GM23248 (cell line): ENCODE results near the gene NECAB3. TPM values are rescaled to one million over a fixed set of nuclear protein-coding genes. Genes with fewer than 3 reads are reported as not detected.
"Not testable (repeated sequence)": the region's sequence is repeated elsewhere in the genome, so short reads cannot be mapped to it uniquely, and the experiment has no call there.

Experiments
- DNase-seq: peaks from one replicate; pipeline ENCODE4 v3.0.0-alpha.2; 2015
- H2AFZ ChIP-seq: fragments of 200-600 bp; sonication (generic); 2 replicates; pipeline ENCODE4 v1.6.1; 2016; ENCODE audit warnings: antibody characterized with exemption
- H3F3A ChIP-seq: fragments of 200-600 bp; sonication (generic); 2 replicates; pipeline ENCODE4 v1.6.1; 2016; ENCODE audit warnings: mild to moderate bottlenecking, antibody characterized with exemption, mixed run types; ENCODE audit not compliant: insufficient read depth
- H3K27ac ChIP-seq: fragments of 200-600 bp; sonication (generic); 2 replicates; pipeline ENCODE4 v1.5.1; 2016; ENCODE audit warnings: mild to moderate bottlenecking
- H3K27me3 ChIP-seq: fragments of 200-600 bp; sonication (generic); replicated peaks from 2 replicates; pipeline ENCODE4 v1.6.1; 2016; ENCODE audit warnings: mild to moderate bottlenecking; ENCODE audit not compliant: insufficient read depth
- H3K36me3 ChIP-seq: fragments of 200-600 bp; sonication (generic); 2 replicates; pipeline ENCODE4 v1.6.1; 2016; ENCODE audit warnings: low read depth, mild to moderate bottlenecking
- H3K4me1 ChIP-seq: fragments of 200-600 bp; sonication (generic); 2 replicates; pipeline ENCODE4 v1.6.1; 2016; ENCODE audit warnings: mild to moderate bottlenecking; ENCODE audit not compliant: insufficient read depth
- H3K4me2 ChIP-seq: fragments of 200-600 bp; sonication (generic); one replicate; pipeline ENCODE4 v1.6.1; 2016; ENCODE audit warnings: mild to moderate bottlenecking; ENCODE audit not compliant: unreplicated experiment
- H3K4me3 ChIP-seq: fragments of 200-600 bp; sonication (generic); 2 replicates; pipeline ENCODE4 v1.5.1; 2016; ENCODE audit warnings: mild to moderate bottlenecking
- H3K79me2 ChIP-seq: fragments of 200-600 bp; sonication (generic); 2 replicates; pipeline ENCODE4 v1.6.1; 2016; ENCODE audit warnings: mild to moderate bottlenecking; ENCODE audit not compliant: insufficient read depth
- H3K9ac ChIP-seq: fragments of 200-600 bp; sonication (generic); 2 replicates; pipeline ENCODE4 v1.6.1; 2016; ENCODE audit warnings: mild to moderate bottlenecking
- H3K9me2 ChIP-seq: fragments of 200-600 bp; sonication (generic); 2 replicates; pipeline ENCODE4 v1.6.1; 2016; ENCODE audit warnings: mixed run types, mild to moderate bottlenecking, moderate library complexity; ENCODE audit not compliant: insufficient read depth
- H3K9me3 ChIP-seq: fragments of 200-600 bp; sonication (generic); one replicate; pipeline ENCODE4 v1.6.1; 2017; ENCODE audit warnings: low read depth
- H4K20me1 ChIP-seq: fragments of 200-600 bp; sonication (generic); 2 replicates; pipeline ENCODE4 v1.6.0; 2016; ENCODE audit not compliant: insufficient read depth
- EZH2 ChIP-seq: fragments of 200-600 bp; sonication (generic); IDR thresholded peaks from 2 replicates; pipeline ENCODE4 v1.6.1; 2018; ENCODE audit warnings: antibody characterized with exemption, mild to moderate bottlenecking; ENCODE audit not compliant: insufficient read depth, poor library complexity, severe bottlenecking
- EZH2phosphoT487 ChIP-seq: fragments of 200-600 bp; sonication (generic); IDR thresholded peaks from 2 replicates; pipeline ENCODE4 v1.6.1; 2018; ENCODE audit warnings: antibody characterized with exemption, moderate library complexity, mild to moderate bottlenecking, low read depth; ENCODE audit not compliant: insufficient read depth
- WGBS, 2 experiments: methylation state at CpG; one replicate each; pipeline ENCODE4 v1.1.6; 2015 to 2017; ENCODE audit warnings: low lambda C conversion rate in 2 of 2, low coverage in 1 of 2; ENCODE audit errors: missing lambda C conversion rate in 2 of 2; 5-methylcytosine and 5-hydroxymethylcytosine counted together
- in situ Hi-C: fragments of 300-500 bp; cut with MboI; formaldehyde crosslinking; loops from 2 replicates; pipeline ENCODE4 v1.15.0; 2020
- polyA plus RNA-seq: library from polyadenylated mRNA; unstranded; fragments of >200 nt; fragmentation: Nextera tagmentation; extraction: Ambion mirVana; gene quantifications from 2 replicates; pipeline ENCODE4 v1.2.1, GENCODE V29; 2016
- total RNA-seq: library from RNA; depleted of rRNA; stranded (reverse); fragments of >200 nt; shearing (Covaris generic); gene quantifications from 2 replicates; pipeline ENCODE4 v1.2.3, GENCODE V29; 2014

NECAB3 gene
- total and polyA plus RNA-seq, 2 experiments from 2014 or later = 11.0 to 27.1 TPM

GRCh38 chr20:33650111-33650752 is 24.0 kb downstream of the NECAB3 start:
- WGBS, 2 experiments = 62 to 65% methylated on average over 11 of the region's 11 CpGs
- TF ChIP-seq EZH2phosphoT487 = no peak
- no peak overlapping the region for H3K27ac ChIP-seq

GRCh38 chr20:33649201-33649681 is 25.0 kb downstream of the NECAB3 start:
- Histone ChIP-seq H3K9me2 (no peaks in the 10 kb centered on the region), H2AFZ (no peak overlapping the region), H3K36me3 (peaks cover 8% of the 10 kb centered on the region; the same call in 1 of the 2 replicates), H4K20me1 (no peaks in the 10 kb centered on the region), H3K79me2 (no peaks in the 10 kb centered on the region), H3K27ac (no peak overlapping the region), H3K4me3 (no peak overlapping the region), H3K4me2 (no peak overlapping the region), H3K27me3 (no peaks in the 10 kb centered on the region), H3F3A (peaks cover 15% of the 10 kb centered on the region; the same call in 1 of the 2 replicates), H3K9ac (no peak overlapping the region), H3K4me1 (peaks cover 18% of the 10 kb centered on the region), H3K9me3 (no peaks in the 10 kb centered on the region)
- 35 to 36% methylated on average over 19 of the region's 19 CpGs for WGBS, 2 experiments
- no peak for TF ChIP-seq EZH2
- TF ChIP-seq EZH2phosphoT487 = no peak
- in situ Hi-C loops = loop anchor here (10.0 kb wide), 1 partner anchor 64 kb away; no protein-coding TSS in a partner anchor
- DNase-seq = peak; percentile 54

More at GRCh38 chr20:33650111-33650752, 24.0 kb downstream of the NECAB3 start:
- no peaks in the 10 kb centered on the region for H3K9me2 ChIP-seq
- no peak overlapping the region for H3K9ac ChIP-seq
- no peak overlapping the region for H3K4me3 ChIP-seq
- peak; percentile 22 for DNase-seq
- in situ Hi-C loops = loop anchor here (10.0 kb wide), 1 partner anchor 185 kb away; no protein-coding TSS in a partner anchor
- no peak overlapping the region for H2AFZ ChIP-seq
- H4K20me1 ChIP-seq = no peaks in the 10 kb centered on the region
- no peaks in the 10 kb centered on the region for H3K9me3 ChIP-seq
- no peaks in the 10 kb centered on the region for H3K27me3 ChIP-seq
- H3K4me2 ChIP-seq = no peak overlapping the region
- H3K36me3 ChIP-seq = peaks cover 3% of the 10 kb centered on the region; the same call in 1 of the 2 replicates
- no peaks in the 10 kb centered on the region for H3K79me2 ChIP-seq
- H3F3A ChIP-seq = peaks cover 15% of the 10 kb centered on the region; the same call in 1 of the 2 replicates
- peaks cover 18% of the 10 kb centered on the region for H3K4me1 ChIP-seq

GRCh38 chr20:33648396-33649004 is 25.7 kb downstream of the NECAB3 start:
- H2AFZ ChIP-seq = no peak overlapping the region
- H3K27me3 ChIP-seq = no peaks in the 10 kb centered on the region
- H3K9ac ChIP-seq = no peak overlapping the region
- no peaks in the 10 kb centered on the region for H3K9me2 ChIP-seq
- no peaks in the 10 kb centered on the region for H4K20me1 ChIP-seq
- 50 to 54% methylated on average over 14 of the region's 14 CpGs for WGBS, 2 experiments
- no peaks in the 10 kb centered on the region for H3K79me2 ChIP-seq
- TF ChIP-seq EZH2 = no peak
- no peak for TF ChIP-seq EZH2phosphoT487
- peaks cover 8% of the 10 kb centered on the region; the same call in 1 of the 2 replicates for H3K36me3 ChIP-seq
- H3K4me2 ChIP-seq = no peak overlapping the region
- H3K27ac ChIP-seq = no peak overlapping the region
- H3F3A ChIP-seq = peaks cover 15% of the 10 kb centered on the region; the same call in 1 of the 2 replicates
- DNase-seq = peak; percentile 58
- in situ Hi-C loops = loop anchor here (10.0 kb wide), 1 partner anchor 64 kb away; no protein-coding TSS in a partner anchor
- no peak overlapping the region for H3K4me3 ChIP-seq
- H3K4me1 ChIP-seq = peaks cover 18% of the 10 kb centered on the region
- H3K9me3 ChIP-seq = no peaks in the 10 kb centered on the region

GRCh38 chr20:33647603-33648395 is 26.4 kb downstream of the NECAB3 start:
- peak overlapping the region; percentile 24; the same call in 1 of the 2 replicates for H3K27ac ChIP-seq
- H3K4me3 ChIP-seq = no peak overlapping the region
- DNase-seq = peak; percentile 72
- peaks cover 15% of the 10 kb centered on the region; the same call in 1 of the 2 replicates for H3F3A ChIP-seq
- TF ChIP-seq EZH2 (no peak), EZH2phosphoT487 (no peak)
- H2AFZ ChIP-seq = no peak overlapping the region
- peak overlapping the region; percentile 11; the same call in 1 of the 2 replicates for H3K9ac ChIP-seq
- H3K4me2 ChIP-seq = peak overlapping the region; percentile 38
- no peaks in the 10 kb centered on the region for H4K20me1 ChIP-seq
- in situ Hi-C loops = loop anchor here (10.0 kb wide), 1 partner anchor 63 kb away; no protein-coding TSS in a partner anchor
- no peaks in the 10 kb centered on the region for H3K79me2 ChIP-seq
- H3K9me2 ChIP-seq = no peaks in the 10 kb centered on the region
- peaks cover 18% of the 10 kb centered on the region for H3K4me1 ChIP-seq
- H3K9me3 ChIP-seq = no peaks in the 10 kb centered on the region
- 39 to 42% methylated on average over 11 of the region's 11 CpGs for WGBS, 2 experiments
- no peaks in the 10 kb centered on the region for H3K27me3 ChIP-seq
- H3K36me3 ChIP-seq = peaks cover 8% of the 10 kb centered on the region; the same call in 1 of the 2 replicates

GRCh38 chr20:33646959-33647602 is 27.1 kb downstream of the NECAB3 start:
- H3K36me3 ChIP-seq, H4K20me1 ChIP-seq, H3K79me2 ChIP-seq, H3K4me3 ChIP-seq, H3K9me2 ChIP-seq, H3K9me3 ChIP-seq, H3K27me3 ChIP-seq, H2AFZ ChIP-seq, DNase-seq: not testable (repeated sequence)
- Histone ChIP-seq H3K9ac (0 out of 2 replicates have a peak overlapping the region, but pooled peaks have one; percentile 11), H3F3A (peaks cover 15% of the 10 kb centered on the region; the same call in 1 of the 2 replicates), H3K4me1 (peaks cover 18% of the 10 kb centered on the region), H3K27ac (peak overlapping the region; percentile 24; the same call in 1 of the 2 replicates), H3K4me2 (peak overlapping the region; percentile 38)
- in situ Hi-C loops = loop anchor here (10.0 kb wide), 1 partner anchor 62 kb away; no protein-coding TSS in a partner anchor
- WGBS, 2 experiments = 80 to 81% methylated on average over 14 of the region's 14 CpGs
